Measurements from ENCODE around the gene TYW1B.
"Not testable (repeated sequence)": the region's sequence is repeated elsewhere in the genome, so short reads cannot be mapped to it uniquely, and the experiment has no call there.

The TYW1B gene

GRCh38 chr7:72622532-72622931 is 205.5 kb downstream of the TYW1B start:
- no peak for DNase-seq

GRCh38 chr7:72621761-72622187 is 206.2 kb downstream of the TYW1B start:
- DNase-seq, result not testable (repeated sequence)

GRCh38 chr7:72620923-72621322 is 207.1 kb downstream of the TYW1B start:
- DNase-seq, result not testable (repeated sequence)

- DNase-seq, result not testable (repeated sequence)
Measured at GRCh38 chr7:72618435-72619180, 209.4 kb downstream of the TYW1B start.

GRCh38 chr7:72609761-72610160 is 218.2 kb downstream of the TYW1B start:
- DNase-seq, result not testable (repeated sequence)

GRCh38 chr7:72607988-72608387 is 220.0 kb downstream of the TYW1B start:
- not testable (repeated sequence) for DNase-seq

- not testable (repeated sequence) for DNase-seq
Measured at GRCh38 chr7:72605863-72606431, 222.1 kb downstream of the TYW1B start.

- DNase-seq, result not testable (repeated sequence)
Measured at GRCh38 chr7:72604771-72605611, 223.0 kb downstream of the TYW1B start.

GRCh38 chr7:72603476-72603875 is 224.5 kb downstream of the TYW1B start:
- DNase-seq, result not testable (repeated sequence)

GRCh38 chr7:72603073-72603472 is 224.9 kb downstream of the TYW1B start:
- DNase-seq, result no peak

GRCh38 chr7:72601683-72602082 is 226.3 kb downstream of the TYW1B start:
- DNase-seq, result peak in 1 of 4 experiments; percentile 5

GRCh38 chr7:72590023-72590422 is 238.0 kb downstream of the TYW1B start:
- DNase-seq, result not testable (repeated sequence)

GRCh38 chr7:72587267-72587666 is 240.7 kb downstream of the TYW1B start:
- peak in 2 of 4 experiments; percentile 0 to 6 for DNase-seq

GRCh38 chr7:72584576-72584975 is 243.4 kb downstream of the TYW1B start:
- DNase-seq, result not testable (repeated sequence)

- not testable (repeated sequence) for DNase-seq
Measured at GRCh38 chr7:72583620-72584361, 244.2 kb downstream of the TYW1B start.

GRCh38 chr7:72580142-72580770 is 247.7 kb downstream of the TYW1B start:
- not testable (repeated sequence) for DNase-seq

GRCh38 chr7:72577107-72577506 is 250.9 kb downstream of the TYW1B start:
- DNase-seq, result no peak

GRCh38 chr7:72561988-72562387 is 266.0 kb downstream of the TYW1B start:
- not testable (repeated sequence) for DNase-seq

GRCh38 chr7:72559546-72559945 is 268.5 kb downstream of the TYW1B start:
- not testable (repeated sequence) for DNase-seq

GRCh38 chr7:72556733-72557132 is 271.3 kb downstream of the TYW1B start:
- DNase-seq, result not testable (repeated sequence)

GRCh38 chr7:72555238-72555637 is 272.8 kb downstream of the TYW1B start:
- DNase-seq, result not testable (repeated sequence)

- not testable (repeated sequence) for DNase-seq
Measured at GRCh38 chr7:72554401-72554800, 273.6 kb downstream of the TYW1B start.
